SK-N-SH (cell line): Measurements from ENCODE around the gene FLOT1.

Experiments
- EP300 ChIP-seq, 2 experiments: IDR thresholded peaks; 2 replicates each; pipeline versions ENCODE4 v1.4.0 to v1.6.1; 2012; ENCODE audit warnings: borderline replicate concordance in 1 of 2, low read depth in 1 of 2, low read length in 1 of 2
- EZH2phosphoT487 ChIP-seq: fragments of 200-600 bp; sonication (generic); IDR thresholded peaks from 2 replicates; pipeline ENCODE4 v1.6.1; 2017; ENCODE audit warnings: low read depth, mixed run types, mild to moderate bottlenecking, antibody characterized with exemption, moderate library complexity, borderline replicate concordance
- FOXJ3 ChIP-seq: sonication (generic); formaldehyde crosslinking; IDR thresholded peaks from 2 replicates; pipeline ENCODE4 v1.5.1; 2020; ENCODE audit warnings: mild to moderate bottlenecking, missing genetic modification reagents
- FOXM1 ChIP-seq: IDR thresholded peaks from 2 replicates; pipeline ENCODE4 v1.4.0; 2012; ENCODE audit warnings: low read depth, mild to moderate bottlenecking
- IRF3 ChIP-seq: fragments of 150-350 bp; IDR thresholded peaks from 2 replicates; pipeline ENCODE4 v1.6.1; 2016; ENCODE audit warnings: mild to moderate bottlenecking, low read depth, low read length
- JUND ChIP-seq: IDR thresholded peaks from 2 replicates; pipeline ENCODE4 v1.4.0; 2012
- NFIC ChIP-seq: IDR thresholded peaks from 2 replicates; pipeline ENCODE4 v1.4.0; 2012; ENCODE audit warnings: borderline replicate concordance
- POLR2AphosphoS5 ChIP-seq: IDR thresholded peaks from 2 replicates; pipeline ENCODE4 v1.6.1; 2012; ENCODE audit warnings: low read depth, low read length
- RAD21 ChIP-seq: IDR thresholded peaks from 2 replicates; pipeline ENCODE4 v1.6.1; 2012; ENCODE audit warnings: mild to moderate bottlenecking, low read length
- RFX5 ChIP-seq: IDR thresholded peaks from 2 replicates; pipeline ENCODE4 v1.6.1; 2012; ENCODE audit warnings: mild to moderate bottlenecking, improper control_type of control experiment, low read length
- TAF1 ChIP-seq: IDR thresholded peaks from 2 replicates; pipeline ENCODE4 v1.6.1; 2012; ENCODE audit warnings: low read depth, mild to moderate bottlenecking, low read length, moderate library complexity, borderline replicate concordance
- USF1 ChIP-seq: IDR thresholded peaks from 2 replicates; pipeline ENCODE4 v1.4.0; 2012; ENCODE audit warnings: low read depth, borderline replicate concordance
- TF ChIP-seq, protein P1 (sequence below): fragments of 200-600 bp; sonication (generic); IDR thresholded peaks from 2 replicates; pipeline ENCODE4 v1.6.1; 2017; ENCODE audit warnings: antibody characterized with exemption, mild to moderate bottlenecking, moderate library complexity
- TF ChIP-seq, protein P2 (sequence below): IDR thresholded peaks from 2 replicates; pipeline ENCODE4; 2012

GRCh38 chr6:30703821-30704220, 38.7 kb downstream of the FLOT1 start:
- TF ChIP-seq, protein P1, sequence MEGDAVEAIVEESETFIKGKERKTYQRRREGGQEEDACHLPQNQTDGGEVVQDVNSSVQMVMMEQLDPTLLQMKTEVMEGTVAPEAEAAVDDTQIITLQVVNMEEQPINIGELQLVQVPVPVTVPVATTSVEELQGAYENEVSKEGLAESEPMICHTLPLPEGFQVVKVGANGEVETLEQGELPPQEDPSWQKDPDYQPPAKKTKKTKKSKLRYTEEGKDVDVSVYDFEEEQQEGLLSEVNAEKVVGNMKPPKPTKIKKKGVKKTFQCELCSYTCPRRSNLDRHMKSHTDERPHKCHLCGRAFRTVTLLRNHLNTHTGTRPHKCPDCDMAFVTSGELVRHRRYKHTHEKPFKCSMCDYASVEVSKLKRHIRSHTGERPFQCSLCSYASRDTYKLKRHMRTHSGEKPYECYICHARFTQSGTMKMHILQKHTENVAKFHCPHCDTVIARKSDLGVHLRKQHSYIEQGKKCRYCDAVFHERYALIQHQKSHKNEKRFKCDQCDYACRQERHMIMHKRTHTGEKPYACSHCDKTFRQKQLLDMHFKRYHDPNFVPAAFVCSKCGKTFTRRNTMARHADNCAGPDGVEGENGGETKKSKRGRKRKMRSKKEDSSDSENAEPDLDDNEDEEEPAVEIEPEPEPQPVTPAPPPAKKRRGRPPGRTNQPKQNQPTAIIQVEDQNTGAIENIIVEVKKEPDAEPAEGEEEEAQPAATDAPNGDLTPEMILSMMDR = no peak
- TF ChIP-seq RFX5 (no peak), JUND (no peak), TAF1 (no peak), NFIC (no peak), RAD21 (no peak), POLR2AphosphoS5 (no peak), EZH2phosphoT487 (no peak), USF1 (no peak), IRF3 (no peak), FOXM1 (no peak), EP300 (IDR thresholded peaks at IDR 0.05; ENCODE audit: borderline replicate concordance in 1 of 2, low read depth in 1 of 2, low read length in 1 of 2) (no peak), FOXJ3 (CRISPR knock-in tag) (no peak)
- TF ChIP-seq, protein P2, sequence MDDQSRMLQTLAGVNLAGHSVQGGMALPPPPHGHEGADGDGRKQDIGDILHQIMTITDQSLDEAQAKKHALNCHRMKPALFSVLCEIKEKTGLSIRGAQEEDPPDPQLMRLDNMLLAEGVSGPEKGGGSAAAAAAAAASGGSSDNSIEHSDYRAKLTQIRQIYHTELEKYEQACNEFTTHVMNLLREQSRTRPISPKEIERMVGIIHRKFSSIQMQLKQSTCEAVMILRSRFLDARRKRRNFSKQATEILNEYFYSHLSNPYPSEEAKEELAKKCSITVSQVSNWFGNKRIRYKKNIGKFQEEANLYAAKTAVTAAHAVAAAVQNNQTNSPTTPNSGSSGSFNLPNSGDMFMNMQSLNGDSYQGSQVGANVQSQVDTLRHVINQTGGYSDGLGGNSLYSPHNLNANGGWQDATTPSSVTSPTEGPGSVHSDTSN = no peak
